GM21576 (cell line): Measurements from ENCODE around the gene PPFIBP2.
A peak's percentile ranks its signal among the peaks of the same experiment; 100 is the strongest.

Experiments
- ATAC-seq: cut with Tn5 transposase; IDR thresholded peaks from one replicate; pipeline ENCODE4 v1.9.1; 2021; ENCODE audit warnings: mild to moderate bottlenecking, moderate library complexity; ENCODE audit not compliant: unreplicated experiment

The PPFIBP2 gene

DNA sequence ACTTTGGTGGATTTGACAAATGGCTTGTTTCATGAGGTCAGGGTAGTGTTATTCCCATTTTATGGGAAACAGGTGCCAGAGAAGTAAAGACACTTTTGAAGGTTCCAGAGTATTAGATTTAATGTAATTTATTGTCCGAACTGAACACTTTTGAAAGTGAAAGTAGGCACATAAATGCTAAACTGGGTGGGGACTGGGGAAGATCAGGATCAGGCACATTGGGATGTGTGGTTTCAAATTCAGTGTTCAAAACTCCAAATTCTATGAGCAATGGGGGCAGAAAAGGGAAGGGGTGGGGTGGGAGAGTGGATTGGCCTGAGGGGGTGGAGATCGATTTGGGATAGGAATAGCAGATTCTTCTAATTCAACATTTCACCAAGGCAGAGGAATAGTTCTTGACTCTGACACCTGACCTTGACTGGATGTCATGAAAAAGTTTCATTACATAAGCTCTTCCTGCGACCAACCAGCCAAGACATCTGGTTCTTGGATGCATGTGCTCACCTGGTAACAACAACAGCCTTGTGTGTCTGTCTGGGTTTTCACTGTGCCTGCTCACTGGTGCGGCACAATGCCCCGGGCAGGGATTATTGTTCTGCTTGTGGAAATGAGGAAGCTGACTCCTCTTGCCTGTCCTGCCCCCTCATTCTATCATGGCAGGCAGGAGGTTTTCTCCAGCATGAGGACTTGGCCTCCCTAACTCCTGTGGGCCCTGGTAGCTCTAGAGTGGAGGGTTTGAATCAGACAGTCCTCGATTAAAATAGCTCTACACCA is 10.8 kb downstream of the PPFIBP2 start:
- ATAC-seq = no peak

DNA sequence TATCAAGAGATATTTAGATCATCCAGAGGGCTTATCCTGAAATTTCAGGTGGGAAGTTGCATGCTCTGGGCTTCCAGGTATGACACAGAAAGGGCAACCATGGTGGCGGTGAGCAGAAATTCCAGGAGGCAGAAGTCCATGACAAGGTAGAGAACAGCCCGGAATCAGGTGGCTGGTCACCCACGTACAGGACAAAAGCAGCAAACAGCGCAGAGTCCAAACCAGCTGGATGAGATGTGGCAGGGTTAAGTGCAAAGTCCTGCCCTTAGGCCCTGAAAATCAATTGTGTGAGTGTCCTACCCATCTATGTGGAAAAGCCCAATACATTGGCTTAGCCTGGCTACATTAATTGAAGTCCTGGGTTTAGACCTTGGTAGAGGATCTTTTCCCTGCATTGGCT is 11.6 kb downstream of the PPFIBP2 start:
- no peak for ATAC-seq

DNA sequence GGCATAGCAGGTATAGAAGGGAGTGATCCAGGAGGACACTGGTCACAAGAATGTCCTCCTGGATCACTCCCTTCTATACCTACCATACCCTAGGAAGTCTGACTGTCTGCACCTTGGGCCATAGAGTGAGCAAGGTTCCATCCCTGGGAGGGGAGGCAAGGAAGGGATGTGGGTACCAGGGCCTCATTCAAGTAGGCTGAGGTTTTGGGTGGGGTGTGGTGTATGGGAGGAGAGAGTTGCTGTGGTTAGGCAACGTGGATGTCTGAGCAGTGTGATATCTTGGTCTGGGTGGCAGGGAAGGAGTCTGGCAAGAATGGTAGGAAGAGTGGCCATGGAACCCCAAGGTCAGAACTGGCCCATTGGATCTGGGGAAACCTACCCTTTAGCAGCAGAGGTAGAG is 13.2 kb downstream of the PPFIBP2 start:
- ATAC-seq = no peak

DNA sequence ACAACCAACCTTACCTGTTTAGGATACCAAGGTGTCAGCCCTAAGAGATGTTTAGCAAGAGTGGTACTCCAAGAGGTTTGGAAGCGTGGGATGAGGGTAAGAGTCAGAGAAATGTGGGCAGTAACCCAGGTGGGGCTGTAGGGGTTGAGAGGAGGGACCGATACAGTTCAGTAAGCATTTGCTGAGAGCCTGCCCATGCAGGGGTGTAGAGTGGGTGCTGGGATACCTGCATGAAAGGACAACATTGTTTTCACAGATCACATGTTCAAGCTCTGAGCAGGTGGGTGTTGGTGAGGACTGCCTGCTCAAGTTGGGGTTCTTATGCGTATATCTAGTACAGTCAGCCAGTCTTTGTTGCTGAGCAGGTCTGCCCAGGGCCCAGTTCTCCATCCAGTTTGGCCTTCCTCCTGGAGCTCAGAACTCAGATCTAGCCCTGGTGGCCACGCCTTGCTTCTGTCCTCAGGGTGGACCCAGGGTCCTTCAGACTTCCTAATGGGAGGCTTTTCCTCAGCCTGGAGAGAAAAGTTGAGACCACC is 14.8 kb downstream of the PPFIBP2 start:
- ATAC-seq = no peak

DNA sequence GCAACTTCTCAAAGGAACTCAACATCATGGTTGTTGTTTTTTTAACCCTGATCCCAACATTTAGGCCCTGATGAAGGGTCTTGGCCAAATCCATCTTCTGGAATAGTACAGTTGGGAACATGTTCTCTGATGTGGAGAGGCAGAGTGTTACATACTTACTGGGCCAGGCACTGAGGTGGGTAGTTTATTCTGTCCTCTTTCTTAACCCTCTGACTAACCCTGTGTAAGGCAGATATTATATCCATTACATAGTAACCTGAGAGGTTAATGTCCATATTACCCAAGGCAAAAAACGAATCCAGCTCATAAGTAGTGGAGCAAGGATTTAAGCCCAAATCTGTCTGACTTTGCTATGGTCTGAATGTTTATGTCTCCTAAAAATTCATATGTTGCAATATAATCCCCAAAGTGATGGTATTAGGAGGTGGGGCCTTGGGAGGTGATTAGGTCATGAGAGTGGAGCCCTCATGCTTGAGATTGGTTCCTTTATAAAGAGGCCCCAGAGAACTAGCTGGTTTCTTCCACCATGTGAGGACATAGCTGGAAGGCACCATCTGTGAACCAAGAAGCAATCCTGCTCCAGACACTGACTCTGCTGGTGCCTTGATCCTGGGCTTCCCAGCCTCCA is 16.3 kb downstream of the PPFIBP2 start:
- ATAC-seq = no peak

DNA sequence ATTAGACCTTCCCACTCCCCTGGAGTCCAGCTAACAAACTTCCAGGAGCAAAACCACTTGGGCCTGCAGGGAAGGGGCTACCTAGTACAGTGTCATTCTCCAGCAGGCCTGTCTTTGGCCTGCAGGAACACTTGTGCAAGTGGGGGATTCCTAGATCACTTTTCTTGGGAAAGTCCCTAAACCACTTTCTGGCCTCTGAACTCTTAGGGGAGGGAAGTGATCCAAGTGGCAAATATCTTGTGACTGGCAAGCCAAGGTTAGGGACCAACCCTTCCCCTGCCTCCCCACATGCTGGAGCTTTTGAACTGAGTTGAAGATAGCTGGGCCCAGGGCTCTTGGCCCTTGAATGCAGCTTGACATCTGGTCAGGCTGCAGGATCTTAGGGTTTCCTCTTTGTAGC is 17.2 kb downstream of the PPFIBP2 start:
- ATAC-seq = no peak

DNA sequence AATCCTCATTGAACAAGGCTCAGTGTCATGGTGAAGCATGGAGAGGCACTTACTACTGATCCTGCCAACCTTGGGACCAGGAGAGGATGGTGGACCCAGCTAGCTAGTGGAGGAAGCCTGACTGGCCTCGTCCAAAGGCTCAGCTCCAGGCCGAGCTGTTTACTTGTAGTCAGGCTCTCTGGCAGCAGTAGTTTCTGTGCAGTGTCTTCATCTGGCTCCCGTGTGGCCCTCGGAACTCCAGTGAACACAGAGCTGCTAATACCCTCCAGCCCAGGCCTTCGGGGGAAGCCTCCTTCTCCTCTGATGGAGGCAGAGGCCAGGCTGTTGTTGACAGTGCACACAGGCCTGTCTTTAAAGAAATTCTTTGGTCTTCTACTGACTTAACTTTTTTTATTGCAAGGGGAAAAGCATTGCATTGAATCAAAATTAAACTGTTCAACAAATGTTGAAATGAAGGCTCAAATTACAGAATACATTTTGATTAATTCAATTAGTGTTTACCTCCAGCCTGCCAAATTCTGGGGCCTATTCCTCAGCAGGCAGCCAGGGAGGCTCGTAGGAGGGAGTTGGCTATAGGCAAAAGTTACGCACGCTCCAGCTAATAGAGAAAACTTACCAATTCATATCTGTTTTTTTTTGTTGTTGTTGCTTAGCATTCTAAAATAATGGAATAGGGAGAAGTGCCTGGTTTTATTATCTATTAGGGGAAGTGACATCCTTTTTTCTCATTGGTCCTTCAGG is 18.8 kb downstream of the PPFIBP2 start:
- no peak for ATAC-seq

DNA sequence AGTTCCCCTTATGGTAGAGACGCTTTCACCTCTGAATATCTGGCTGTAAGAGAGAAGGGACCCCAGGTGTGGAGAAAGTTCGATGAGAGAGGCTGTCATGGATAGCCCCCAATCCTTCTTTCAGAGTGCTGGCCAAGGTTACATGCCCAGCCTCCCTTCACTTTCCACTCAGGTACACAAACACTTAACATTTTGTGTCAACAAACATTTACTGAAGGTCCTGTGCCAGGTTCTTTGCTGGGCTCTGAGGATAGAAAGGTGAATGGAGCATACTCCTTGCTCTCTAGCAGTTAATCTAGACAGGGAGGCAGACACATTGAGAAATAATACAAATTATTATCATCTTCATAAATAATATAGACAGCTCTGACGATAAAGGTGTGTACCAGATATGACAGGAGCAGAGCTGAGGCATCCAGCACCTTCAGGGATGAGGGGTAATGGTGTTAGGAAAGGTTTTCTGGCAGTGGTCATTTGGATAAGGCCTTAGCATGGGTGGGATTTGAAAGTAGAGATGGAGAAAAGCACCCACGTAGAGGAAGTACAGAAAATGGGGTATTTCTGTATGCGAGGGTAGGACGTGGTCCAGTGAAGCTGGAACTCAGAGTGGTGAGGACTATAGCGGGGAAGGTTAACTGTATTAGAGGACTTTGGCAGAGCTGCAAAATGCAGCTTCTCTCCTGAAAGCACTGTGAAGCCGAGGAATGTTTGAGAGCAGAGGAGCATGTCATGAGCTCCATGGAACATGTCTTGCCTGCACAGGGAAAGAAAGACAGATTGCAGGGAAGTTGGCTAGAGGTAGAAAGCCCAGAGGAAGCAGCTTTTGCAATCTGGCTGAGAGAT is 19.6 kb downstream of the PPFIBP2 start:
- ATAC-seq = peak; percentile 27

DNA sequence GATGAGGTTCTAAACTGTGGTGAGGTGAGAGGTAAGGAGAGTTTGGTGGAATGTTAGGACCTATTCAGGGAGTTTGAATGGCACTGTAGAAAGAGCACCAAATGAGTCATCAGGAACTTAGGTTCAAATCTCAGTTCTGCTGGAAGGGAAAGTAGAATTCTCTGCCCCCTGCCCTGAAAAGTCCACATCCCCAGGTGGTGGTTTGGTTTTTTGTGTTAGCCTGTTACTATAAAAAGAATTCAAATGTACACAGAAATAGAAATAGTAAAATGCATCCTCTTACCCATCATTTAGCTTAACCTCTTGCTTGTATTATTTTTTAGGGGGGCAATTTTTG is 20.2 kb downstream of the PPFIBP2 start:
- peak; percentile 55 for ATAC-seq

DNA sequence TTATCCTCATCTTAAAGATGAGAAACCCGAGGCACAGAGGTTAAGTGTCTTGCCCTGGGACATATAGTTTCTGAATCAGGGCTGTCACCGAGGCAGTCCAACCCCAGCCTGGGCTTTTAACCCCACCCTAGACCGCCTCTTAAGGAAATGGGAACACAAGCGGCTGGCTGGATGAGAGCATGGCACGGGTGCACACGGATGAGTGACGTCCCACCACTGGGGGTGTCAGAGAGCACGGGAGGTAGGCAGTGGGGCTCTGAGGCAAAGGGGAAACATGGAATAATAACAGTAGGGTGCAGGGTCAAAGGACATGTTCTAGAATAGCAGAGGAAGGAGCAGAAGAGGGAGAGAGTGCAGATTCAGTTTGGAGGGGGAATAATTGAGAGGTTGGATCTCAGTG is 22.3 kb downstream of the PPFIBP2 start:
- no peak for ATAC-seq

DNA sequence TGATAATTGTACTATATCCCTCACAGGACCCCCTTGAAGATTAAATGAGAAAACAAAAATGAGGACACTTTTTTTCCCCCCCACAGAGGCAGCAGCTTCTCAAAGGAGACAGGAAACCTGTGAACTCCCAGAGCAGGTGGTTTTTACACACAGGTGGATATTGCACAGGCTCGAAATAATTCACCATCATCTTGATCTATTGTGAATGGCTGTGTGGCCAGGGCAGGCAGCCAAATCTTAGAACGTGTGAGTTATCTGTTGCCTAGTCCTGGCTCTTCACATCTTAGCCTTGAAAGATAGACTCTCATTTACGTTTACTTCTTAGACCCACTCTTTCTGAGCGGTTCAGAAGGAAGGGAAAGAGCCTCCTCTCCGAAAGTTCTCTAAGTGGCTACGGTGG is 23.5 kb downstream of the PPFIBP2 start:
- no peak for ATAC-seq

DNA sequence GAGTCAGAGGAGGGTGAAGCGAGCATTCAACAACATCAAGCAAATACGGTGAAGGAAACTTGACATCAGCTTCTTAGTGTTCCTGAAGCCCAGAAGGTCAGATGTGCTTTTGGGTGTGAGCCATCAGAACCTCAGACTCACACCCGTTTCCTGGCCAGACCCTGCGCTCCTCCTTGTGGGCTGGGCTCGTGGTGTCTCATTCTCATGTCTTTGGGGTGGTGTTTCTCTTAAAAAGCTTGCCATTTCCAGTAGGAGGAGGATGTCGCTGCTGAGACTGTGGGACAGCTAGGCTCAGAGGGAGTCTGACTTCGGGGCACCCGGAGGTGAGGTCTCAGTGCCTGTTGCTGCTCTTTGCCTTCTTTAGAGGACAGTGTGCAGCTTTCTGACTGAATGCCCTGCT is 24.2 kb downstream of the PPFIBP2 start:
- no peak for ATAC-seq

DNA sequence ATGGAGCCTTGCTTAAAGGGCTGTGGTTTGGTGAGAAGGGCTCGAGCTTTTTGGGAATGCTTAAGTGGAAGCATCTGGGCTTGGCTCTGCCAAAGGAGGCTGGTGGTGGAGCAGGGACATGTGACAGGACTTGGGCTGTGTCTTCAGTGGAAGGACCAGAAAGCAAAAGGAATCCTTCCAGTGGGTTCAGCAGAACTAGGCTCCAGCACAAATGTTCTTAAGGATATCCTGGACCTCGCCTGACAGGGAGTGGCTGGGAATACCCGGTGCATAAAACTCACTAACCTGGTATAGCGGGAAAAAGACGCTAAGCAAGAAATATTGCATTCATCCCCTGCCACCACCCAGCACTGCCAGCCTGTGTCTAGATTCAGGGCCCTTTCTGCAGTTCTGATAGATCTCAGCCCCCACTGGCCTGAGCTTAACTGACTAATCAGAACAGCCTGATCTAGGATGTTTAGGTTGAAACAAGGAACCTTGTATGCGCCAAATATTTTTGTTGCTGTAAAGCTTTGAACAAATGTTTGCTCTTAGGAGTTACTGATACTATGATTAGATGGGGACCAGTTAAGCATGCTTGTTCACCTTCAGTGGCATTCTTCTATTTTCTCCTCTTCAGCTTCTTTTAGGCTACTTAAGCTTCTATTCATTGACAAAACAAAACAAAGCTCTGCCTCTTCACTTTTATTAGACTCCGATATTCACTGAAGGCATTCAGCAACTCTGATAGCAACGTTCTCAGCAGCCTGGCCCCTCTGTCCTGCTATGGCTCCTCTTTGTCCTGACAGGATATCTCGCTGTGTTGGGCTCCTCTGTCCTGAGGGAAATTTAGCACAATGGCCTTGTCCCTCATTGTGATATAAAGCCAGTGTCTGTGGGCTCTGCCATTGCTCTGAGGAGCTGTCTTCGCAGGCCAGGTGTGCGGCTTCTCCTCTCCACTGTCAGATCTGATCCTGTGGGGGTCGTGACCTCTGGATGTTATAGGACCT is 25.0 kb downstream of the PPFIBP2 start:
- ATAC-seq = no peak

DNA sequence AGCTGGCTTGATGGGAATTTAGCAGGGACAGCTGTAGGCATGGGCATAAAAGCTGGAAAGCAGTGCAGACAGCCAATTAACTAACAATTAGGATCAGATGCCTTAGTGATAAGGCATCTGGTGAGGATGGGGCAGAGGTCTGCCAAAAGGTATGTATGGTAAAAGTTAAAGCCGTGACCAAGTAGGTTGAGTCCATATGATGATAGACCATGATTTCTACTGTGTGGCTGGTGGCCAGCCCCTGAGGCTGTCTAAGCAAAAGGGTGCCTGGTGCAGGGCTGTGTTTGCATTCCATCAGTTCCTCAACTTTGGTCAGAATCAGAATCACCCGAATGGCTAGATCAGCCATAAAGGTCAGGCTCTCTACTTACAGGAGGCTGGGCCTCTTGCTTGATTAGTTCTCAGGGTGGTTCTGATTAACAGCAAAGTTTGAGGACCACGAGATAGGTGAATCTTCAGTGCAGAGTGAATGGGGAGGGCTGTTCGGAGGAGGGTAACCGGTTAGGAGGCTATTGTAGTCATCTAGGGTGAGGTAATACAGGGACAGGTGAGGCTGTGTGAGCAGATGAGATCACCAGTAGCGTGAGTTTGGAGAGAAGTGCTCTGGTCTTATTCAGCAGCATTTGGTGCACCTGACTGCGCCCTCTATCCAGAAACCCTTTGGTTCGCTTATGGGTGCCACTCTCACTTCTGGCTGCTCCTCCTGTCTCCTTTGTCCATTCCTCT is 27.2 kb downstream of the PPFIBP2 start:
- no peak for ATAC-seq

DNA sequence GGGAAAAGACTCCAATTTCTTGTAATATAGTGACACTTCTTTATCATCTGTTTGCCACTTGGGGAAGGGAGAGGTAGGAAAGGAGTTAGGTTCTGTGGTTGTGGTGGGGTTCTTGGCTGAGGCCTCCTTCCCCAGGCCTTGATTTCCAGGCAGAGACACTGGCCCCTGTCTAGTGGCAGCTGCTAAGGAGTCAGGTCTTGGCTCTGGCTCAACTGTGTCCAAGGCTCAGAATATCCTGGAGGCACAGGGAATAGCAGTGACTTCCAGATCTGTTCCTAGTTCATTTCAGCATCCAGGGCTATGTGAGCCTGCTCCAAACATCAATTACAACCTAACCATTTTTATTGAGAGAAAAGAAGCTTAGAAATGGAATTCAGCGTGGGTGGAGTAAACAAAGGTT is 29.5 kb downstream of the PPFIBP2 start:
- ATAC-seq = no peak

DNA sequence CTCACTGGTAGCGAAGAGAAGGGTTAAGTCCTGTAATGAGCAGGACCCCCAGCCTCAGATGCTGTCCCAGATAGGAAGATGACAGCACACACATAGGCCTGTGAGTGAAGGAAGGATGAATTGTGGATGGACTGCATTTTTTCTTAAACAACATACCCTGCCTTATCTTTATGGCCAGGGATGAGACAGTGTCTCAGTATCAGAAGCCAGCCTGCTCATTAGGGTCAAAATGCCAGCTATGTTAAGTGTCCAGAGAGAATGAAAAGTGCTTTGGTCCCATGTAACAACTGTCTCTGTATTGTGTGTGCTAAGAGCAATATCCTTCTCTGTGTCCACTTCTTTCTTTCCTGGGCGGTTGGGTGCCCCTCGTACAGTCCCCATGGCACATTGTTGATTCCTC is 30.2 kb downstream of the PPFIBP2 start:
- ATAC-seq = no peak

DNA sequence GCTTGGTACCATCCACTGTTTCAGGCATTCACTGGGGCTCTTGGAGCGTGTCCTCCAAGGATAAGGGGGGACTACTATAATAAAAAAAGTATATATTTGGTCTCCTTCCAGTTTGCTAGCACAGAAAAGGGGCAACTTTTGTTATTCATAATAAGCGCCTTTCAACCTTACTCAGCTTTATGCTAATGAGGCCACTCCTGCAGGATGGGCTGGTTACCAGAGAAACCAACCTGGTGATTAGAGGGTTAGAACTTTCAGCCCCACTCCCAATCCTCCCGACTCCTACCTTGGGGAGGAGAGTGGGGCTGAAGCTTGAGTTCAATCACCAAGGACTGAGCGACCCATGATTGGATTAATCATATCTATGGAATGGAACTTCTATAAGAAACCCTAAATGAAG is 31.8 kb downstream of the PPFIBP2 start:
- ATAC-seq = no peak

DNA sequence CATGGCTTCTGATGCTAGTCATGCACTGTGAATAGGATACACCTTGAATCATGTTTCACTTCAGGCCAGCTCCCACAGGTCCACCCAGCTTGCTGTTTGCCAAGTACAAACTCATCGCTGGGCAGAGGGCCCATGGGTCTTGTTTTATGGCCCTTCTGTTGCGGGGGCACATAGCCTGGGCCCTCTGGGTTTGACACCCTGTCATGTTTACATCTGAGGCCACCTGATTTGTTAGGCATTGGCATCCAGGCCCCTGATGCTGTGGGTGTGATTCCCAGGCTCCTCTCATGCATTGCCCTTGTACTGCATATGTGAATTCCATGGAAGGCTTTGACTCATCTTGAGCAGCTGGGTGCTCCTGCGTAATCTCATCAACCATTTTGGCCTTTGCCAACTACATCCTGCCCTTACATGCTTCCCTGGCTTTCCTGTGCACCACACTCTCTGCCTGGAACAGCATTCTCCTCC is 32.6 kb downstream of the PPFIBP2 start:
- no peak for ATAC-seq

DNA sequence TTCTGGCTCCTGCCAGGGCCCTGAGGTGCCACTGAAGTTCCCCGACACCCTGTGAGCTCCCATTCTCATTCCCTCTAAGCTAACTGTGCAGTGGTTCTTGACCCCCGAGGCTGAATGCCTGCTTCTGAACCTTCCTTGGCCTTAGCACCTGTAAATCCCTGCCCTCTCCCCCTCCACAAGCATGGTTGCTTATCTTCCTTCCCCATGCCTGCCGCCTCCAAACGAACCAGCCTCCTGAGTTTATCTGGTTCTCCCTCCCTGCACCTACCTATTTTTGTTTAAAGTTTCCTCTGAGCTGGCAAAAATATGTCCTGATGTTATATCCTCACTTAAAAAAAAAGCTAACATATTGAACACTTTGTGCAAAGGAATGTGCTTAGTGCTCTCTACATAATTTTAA is 33.9 kb downstream of the PPFIBP2 start:
- ATAC-seq = no peak
